ENCODE data around the gene PLD2. TPM values are rescaled to one million over a fixed set of nuclear protein-coding genes. Genes with fewer than 3 reads are reported as not detected.

Gene PLD2
- total RNA-seq, result 29.8 and 30.1 TPM in 2 replicates

DNA sequence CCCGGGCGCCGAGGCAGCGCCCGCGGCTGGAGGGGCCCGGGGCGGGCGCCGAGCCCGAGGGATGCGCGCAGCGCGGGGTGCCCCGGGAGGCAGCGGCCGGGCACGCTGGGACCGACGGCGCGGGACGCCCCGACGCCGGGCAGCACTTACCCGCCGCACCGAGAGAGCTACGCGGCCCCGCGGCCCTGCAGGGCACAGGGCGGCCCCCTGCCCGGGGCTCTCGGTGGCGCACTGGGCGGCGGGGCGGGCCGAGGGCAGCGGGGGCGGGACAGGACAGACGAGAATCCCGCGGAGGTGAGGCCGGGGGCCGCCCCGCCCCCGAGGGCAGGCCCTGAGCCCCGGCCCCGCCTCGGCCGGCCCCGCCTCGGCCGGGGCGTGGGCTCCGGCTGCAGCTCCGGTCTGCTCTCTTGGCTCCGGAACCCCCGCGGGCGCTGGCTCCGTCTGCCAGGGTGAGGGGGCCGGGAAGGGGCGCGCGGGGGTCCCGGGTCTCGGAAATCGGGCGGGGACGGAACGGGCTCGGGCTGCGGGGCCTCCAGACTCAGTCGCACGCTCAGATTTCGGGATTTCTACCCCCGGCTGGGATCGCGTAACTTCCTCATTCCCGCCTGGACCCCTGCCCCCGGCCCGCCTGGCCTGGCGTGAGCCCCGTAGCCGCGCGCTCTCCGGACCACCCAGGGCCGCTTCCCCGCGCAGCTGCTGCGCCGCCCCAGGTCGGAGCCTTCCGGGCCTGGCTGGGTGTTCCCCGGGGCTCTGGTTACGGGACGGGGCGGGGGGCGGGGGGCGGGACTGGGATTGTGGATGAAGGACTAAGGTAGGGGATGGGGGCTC, at the start of gene PLD2:
PLD2 (plus strand) TSS at position 376 of the 828 bp plus-strand sequence. CDS start 621 bp downstream, outside the sequence.

GRCh38 chr17:4771519-4772234, 35.3 kb upstream of the PLD2 start, which contains the start of gene TM4SF5:
Gene TM4SF5 (plus strand): TSS chr17:4771886. CDS start chr17:4771923, 37 bp downstream.

GRCh38 chr17:4786106-4786511, 20.8 kb upstream of the PLD2 start, which contains the start of gene VMO1:
Gene VMO1 (minus strand): TSS chr17:4786364. CDS start chr17:4786352, 12 bp downstream.

GRCh38 chr17:4788807-4789700, 17.9 kb upstream of the PLD2 start, which contains the start of gene GLTPD2:
Gene GLTPD2 (plus strand): TSS chr17:4788964. CDS start chr17:4789012, 48 bp downstream.

DNA sequence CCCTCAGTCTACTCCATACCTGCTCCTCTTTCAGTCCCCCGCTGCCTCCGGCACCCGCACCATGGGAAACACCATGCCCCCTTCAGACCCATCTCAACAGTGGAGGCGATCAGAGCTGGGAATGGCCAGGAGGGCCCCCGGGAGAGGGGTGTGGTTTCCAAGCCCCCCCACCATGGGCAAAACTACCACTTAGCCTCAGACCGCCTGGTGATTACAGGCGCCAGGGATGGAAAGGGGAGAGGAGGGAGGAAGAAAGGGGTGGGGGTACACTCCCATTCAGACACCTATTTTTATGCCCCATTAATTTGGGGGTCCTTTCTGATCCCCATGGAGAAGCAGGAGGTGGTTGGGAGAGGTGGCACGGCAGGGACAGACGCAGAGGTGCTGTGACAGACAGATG, 4.7 kb upstream of the PLD2 start, which contains the start of gene C17orf114:
C17orf114 (minus strand) TSS at position 101 of the 400 bp plus-strand sequence.

DNA sequence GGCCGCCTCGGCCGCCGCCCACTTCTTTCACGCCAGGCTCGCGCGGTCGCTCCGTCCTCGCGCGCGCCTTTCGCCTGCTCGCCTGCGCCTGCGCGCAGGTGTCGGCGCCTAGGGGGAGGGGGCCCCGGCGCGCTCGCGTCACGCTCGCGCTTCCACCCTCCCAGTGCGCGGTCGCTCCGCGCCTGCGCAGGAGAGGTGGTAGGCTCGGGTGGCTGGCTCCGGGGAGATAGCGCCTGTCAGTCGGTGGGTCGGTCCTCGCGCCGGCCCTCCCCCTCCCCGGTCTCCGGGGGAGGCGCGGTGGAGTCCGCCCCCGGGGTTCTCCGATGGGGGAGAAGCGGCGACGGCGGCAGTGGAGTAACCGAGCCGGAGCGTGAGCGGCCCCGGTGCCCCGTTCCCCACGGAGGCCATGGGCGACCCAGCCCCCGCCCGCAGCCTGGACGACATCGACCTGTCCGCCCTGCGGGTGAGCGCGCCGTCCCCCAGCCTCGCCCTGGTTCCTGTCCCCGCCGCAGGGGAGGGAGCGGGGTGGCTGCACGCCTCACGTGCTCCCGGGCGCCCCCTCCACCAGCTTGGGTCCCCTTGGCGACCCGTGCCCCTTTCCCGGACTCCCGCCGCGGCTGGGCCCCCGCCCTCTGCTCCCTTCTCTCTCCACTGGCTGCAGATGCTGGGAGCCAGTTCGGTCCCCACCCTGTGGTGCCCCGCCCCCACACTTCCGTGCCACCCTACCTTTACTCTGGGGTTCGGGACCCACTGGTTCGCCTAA, 26.4 kb downstream of the PLD2 start, which contains the start of gene MINK1:
MINK1 (plus strand) TSS at position 163 of the 763 bp plus-strand sequence; CDS start at position 407, 244 bp downstream.

Other genes starting within 250 kb of the PLD2 start
- gene GGT6, start 246.6 kb upstream of the PLD2 start, total RNA-seq, result not detected in 2 replicates
- 0.15 and 1.2 TPM in 2 replicates for gene SMTNL2, start 222.6 kb upstream of the PLD2 start, total RNA-seq
- gene ALOX15, start 165.5 kb upstream of the PLD2 start, total RNA-seq, result not detected in 2 replicates
- gene PELP1, start 103.0 kb upstream of the PLD2 start, total RNA-seq, result 31.1 and 36.1 TPM in 2 replicates
- gene ARRB2, start 96.5 kb upstream of the PLD2 start, total RNA-seq, result 3.8 and 4.6 TPM in 2 replicates
- 14.0 and 15.9 TPM in 2 replicates for gene MED11, start 75.7 kb upstream of the PLD2 start, total RNA-seq
- 0.15 and 0.33 TPM in 2 replicates for gene ZMYND15, start 67.3 kb upstream of the PLD2 start, total RNA-seq
- 2.0 TPM in 1 of 2 replicates, not detected in the other for gene CXCL16, start 67.2 kb upstream of the PLD2 start, total RNA-seq
- not detected in 2 replicates for gene TM4SF5, start 35.3 kb upstream of the PLD2 start, total RNA-seq
- gene VMO1, start 20.8 kb upstream of the PLD2 start, total RNA-seq, result 0.83 and 1.0 TPM in 2 replicates
- gene GLTPD2, start 18.2 kb upstream of the PLD2 start, total RNA-seq, result not detected in 2 replicates
- gene PSMB6, start 11.0 kb upstream of the PLD2 start, total RNA-seq, result 97.4 and 218 TPM in 2 replicates
- gene MINK1, start 26.2 kb downstream of the PLD2 start, total RNA-seq, result 39.4 and 40.6 TPM in 2 replicates
- 1.9 and 5.0 TPM in 2 replicates for gene C17orf107, start 92.4 kb downstream of the PLD2 start, total RNA-seq
- 0.87 and 1.2 TPM in 2 replicates for gene CHRNE, start 95.9 kb downstream of the PLD2 start, total RNA-seq
- gene GP1BA, start 125.1 kb downstream of the PLD2 start, total RNA-seq, result not detected in 2 replicates
- gene SLC25A11, start 132.9 kb downstream of the PLD2 start, total RNA-seq, result 49.3 and 52.8 TPM in 2 replicates
- 24.0 and 30.8 TPM in 2 replicates for gene RNF167, start 133.1 kb downstream of the PLD2 start, total RNA-seq
- 605 and 662 TPM in 2 replicates for gene PFN1, start 141.4 kb downstream of the PLD2 start, total RNA-seq
- gene ENO3, start 144.0 kb downstream of the PLD2 start, total RNA-seq, result 2.3 and 3.6 TPM in 2 replicates
- gene SPAG7, start 160.7 kb downstream of the PLD2 start, total RNA-seq, result 43.2 and 56.1 TPM in 2 replicates
- gene CAMTA2, start 180.5 kb downstream of the PLD2 start, total RNA-seq, result 16.7 and 20.3 TPM in 2 replicates
- 0.66 TPM in 1 of 2 replicates, not detected in the other for gene INCA1, start 190.4 kb downstream of the PLD2 start, total RNA-seq
- 65.3 and 110 TPM in 2 replicates for gene KIF1C, start 190.8 kb downstream of the PLD2 start, total RNA-seq
- gene SLC52A1, start 228.3 kb downstream of the PLD2 start, total RNA-seq, result under 0.01 TPM in 1 of 2 replicates, not detected in the other

All from smooth muscle cell of trachea (primary cell).